ENCODE data around the gene FTCDNL1. TPM values are rescaled to one million over a fixed set of nuclear protein-coding genes. Genes with fewer than 3 reads are reported as not detected.

Gene FTCDNL1
- total and polyA plus RNA-seq, 9 of the 15 experiments (the other 6 are each of a cell fraction or from before 2014, with no cell fraction given): 0.13 to 0.58 (median 0.32) TPM

GRCh38 chr2:199740111-199740428 lies 110.9 kb downstream of the FTCDNL1 start:
- DNase-seq (ENCODE audit: extremely low read depth in 1 of 4, low spot score in 3 of 4) (no peak), ATAC-seq (no peak), FAIRE-seq (no peak)
- no peaks in the 10 kb centered on the region for H4K20me1 ChIP-seq (replicated peaks; ENCODE audit: control insufficient read depth, insufficient read depth, low read length)
- H3K9me3 ChIP-seq (replicated peaks; ENCODE audit: control insufficient read depth, insufficient read depth, low read depth, low read length): no peaks in the 10 kb centered on the region
- H3K36me3 ChIP-seq (ENCODE audit: control insufficient read depth, insufficient read depth, low read length): no peaks in the 10 kb centered on the region
- peaks cover 7 to 12% of the 10 kb centered on the region in 2 experiments; a peak in 4 of 5 replicates for H3K27me3 ChIP-seq (ENCODE audit: control insufficient read depth in 2 of 2, insufficient read depth in 2 of 2, low read length in 2 of 2)
- H3K4me1 ChIP-seq (replicated peaks in 1 of 2; ENCODE audit: control insufficient read depth in 2 of 2, insufficient read depth in 2 of 2, low read length in 2 of 2): no peaks in the 10 kb centered on the region
- in situ Hi-C loops (cut with MboI): loop anchor here (25.0 kb wide), 1 partner anchor 1428 kb away; no protein-coding TSS in a partner anchor
- peak overlapping the region; percentile 14; the same call in 1 of the 2 replicates for H3K4me2 ChIP-seq (ENCODE audit: insufficient read depth, low read length)
- 0% methylated on average over 4 of the region's 5 CpGs for WGBS (ENCODE audit: insufficient coverage, low coverage, missing lambda C conversion rate)
- no peaks in the 10 kb centered on the region for H3K9me1 ChIP-seq (ENCODE audit: control insufficient read depth, insufficient read depth, low read length)
- POLR2A ChIA-PET: interaction anchor here (0.5 to 0.7 kb wide), 3 partner anchors 13 to 1960 kb away, joined by 3 to 4 read pairs (median 3); no protein-coding TSS in a partner anchor
- no peak overlapping the region for H3K9ac ChIP-seq (ENCODE audit: insufficient read depth in 1 of 2, low read depth in 2 of 2, low read length in 2 of 2)
- no peak overlapping the region for H2AFZ ChIP-seq (ENCODE audit: low read depth, low read length)
- TF ChIP-seq KAT8 (IDR thresholded peaks at IDR 0.05; ENCODE audit: low read depth) (no peak), CEBPB (tag; IDR thresholded peaks at IDR 0.05) (no peak), ZNF224 (CRISPR knock-in tag; IDR thresholded peaks at IDR 0.05) (no peak), NUFIP1 (IDR thresholded peaks at IDR 0.05; ENCODE audit: partially characterized antibody) (no peak), PHB (CRISPR knock-in tag; IDR thresholded peaks at IDR 0.05) (no peak)
- H3K79me2 ChIP-seq (ENCODE audit: control insufficient read depth, insufficient read depth, low read length): no peaks in the 10 kb centered on the region
- no TSS peak for BruUV-seq (replicated peaks)
- intact Hi-C loops (cut with micrococcal nuclease): no loop called here
- CTCF ChIA-PET (ENCODE audit: low intra/inter-chr PET ratio): interaction anchor here (0.6 to 1.4 kb wide), 3 partner anchors 36 to 1425 kb away, joined by 3 to 7 read pairs (median 4); no protein-coding TSS in a partner anchor
- no peak overlapping the region for H3K27ac ChIP-seq (ENCODE audit: extremely low read depth, low read depth, low read length)
- H3K4me3 ChIP-seq: no peak overlapping the region

All from K562 (cell line).